GM13977 (cell line): Measurements from ENCODE around the gene ANKRD33B.

Source experiments
- DNase-seq: peaks from one replicate; pipeline ENCODE4 v3.0.0; 2012; ENCODE audit warnings: low spot score
- CTCF ChIP-seq: IDR thresholded peaks from 2 replicates; pipeline ENCODE4 v1.5.1; 2012; ENCODE audit warnings: mild to moderate bottlenecking, control low read depth; ENCODE audit not compliant: insufficient read depth; ENCODE audit errors: extremely low read depth, missing control alignments
- in situ Hi-C: fragments of 300-500 bp; cut with MboI; formaldehyde crosslinking; loops from one replicate; pipeline ENCODE4 v1.12.0; 2022; ENCODE audit warnings: low sequenced_read_pairs, low pct_unique_long_range_greater_than_20kb, mixed read lengths, inconsistent platforms; ENCODE audit not compliant: unreplicated experiment

ANKRD33B gene

GRCh38 chr5:10699281-10699874 lies 135.5 kb downstream of the ANKRD33B start:
- in situ Hi-C loops: no loop called here
- no peak for TF ChIP-seq CTCF
- DNase-seq: no peak

DNA sequence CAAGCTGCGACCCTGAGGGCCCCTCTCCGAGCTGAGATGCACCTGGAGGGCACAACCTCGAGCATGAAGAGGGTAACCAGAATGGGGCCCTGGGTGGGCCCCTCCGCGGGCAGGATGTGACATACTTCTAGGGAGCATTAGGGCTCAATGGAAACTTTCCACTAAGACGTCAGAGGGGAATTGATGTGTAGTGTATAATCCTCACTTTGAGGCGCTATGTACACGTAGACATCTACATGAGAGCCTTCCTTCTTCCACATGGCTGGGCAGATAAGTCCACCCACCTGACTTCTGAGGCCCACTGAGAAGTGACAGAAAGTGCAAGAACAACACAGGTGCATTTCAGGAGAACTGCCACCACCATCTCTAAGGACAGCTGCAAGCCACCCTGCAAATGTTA lies 136.1 kb downstream of the ANKRD33B start:
- TF ChIP-seq CTCF: no peak
- in situ Hi-C loops: no loop called here
- peak; percentile 67 for DNase-seq

DNA sequence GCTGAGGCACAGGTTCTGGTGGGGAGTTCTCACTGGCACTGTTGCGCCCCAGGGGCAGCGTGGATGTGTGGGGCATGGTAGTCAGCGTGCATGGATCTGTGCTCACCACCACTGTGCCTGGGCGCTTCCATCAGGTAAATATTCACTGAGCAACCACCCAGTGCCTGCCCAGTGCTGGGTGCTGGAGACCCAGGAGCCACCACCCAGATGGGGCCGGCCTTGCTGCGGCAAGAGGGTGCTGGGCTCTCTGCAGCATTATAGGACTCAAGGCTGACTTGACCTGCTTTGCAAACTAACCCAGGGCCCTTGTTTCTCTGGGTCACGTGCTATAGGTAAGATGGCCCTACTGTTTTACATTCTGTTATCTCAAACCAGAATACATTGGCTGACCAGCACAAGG lies 136.6 kb downstream of the ANKRD33B start:
- in situ Hi-C loops: no loop called here
- TF ChIP-seq CTCF: no peak
- no peak for DNase-seq

GRCh38 chr5:10701567-10702039 lies 137.7 kb downstream of the ANKRD33B start:
- peak; percentile 58 for TF ChIP-seq CTCF
- in situ Hi-C loops: no loop called here
- DNase-seq: peak; percentile 50

- no peak for DNase-seq
- no peak for TF ChIP-seq CTCF
- in situ Hi-C loops: no loop called here
Observed at GRCh38 chr5:10702040-10702629, 138.3 kb downstream of the ANKRD33B start.

DNA sequence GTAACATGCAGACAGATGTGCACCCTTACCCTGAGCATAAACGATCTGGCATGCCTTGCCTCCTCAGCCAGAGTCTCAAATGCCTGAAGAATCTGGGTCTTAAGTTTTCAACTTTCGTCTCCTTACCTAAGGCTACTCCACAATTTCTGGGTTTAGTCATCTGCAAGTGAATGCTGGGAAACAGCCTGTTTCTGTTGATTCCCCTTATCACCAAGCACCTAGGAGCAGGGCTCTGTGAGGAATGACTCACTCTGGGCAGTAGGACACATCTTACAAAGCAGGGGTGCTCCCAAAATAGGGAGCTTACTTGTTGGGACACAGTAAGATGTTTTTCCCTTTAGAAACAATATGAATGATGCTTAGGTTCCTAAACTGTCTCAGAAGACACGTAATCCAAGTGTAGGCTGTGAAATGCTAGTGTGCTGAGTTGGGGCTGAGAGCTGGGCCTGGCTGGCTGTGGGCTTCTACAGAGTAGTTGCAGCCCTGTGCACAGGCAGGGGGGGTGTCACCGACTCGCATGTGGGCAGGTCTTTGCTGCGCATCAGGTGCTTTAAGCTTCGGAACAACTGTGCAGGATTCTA lies 139.1 kb downstream of the ANKRD33B start:
- in situ Hi-C loops: no loop called here
- no peak for DNase-seq
- no peak for TF ChIP-seq CTCF
